HG02840 (cell line): ENCODE data around the gene CCM2L.

Experiments used
- ATAC-seq: cut with Tn5 transposase; IDR thresholded peaks from one replicate; pipeline ENCODE4 v1.9.1; 2021; ENCODE audit warnings: mild to moderate bottlenecking, moderate library complexity, moderate number of reproducible peaks; ENCODE audit not compliant: unreplicated experiment, low FRiP score

CCM2L gene

DNA sequence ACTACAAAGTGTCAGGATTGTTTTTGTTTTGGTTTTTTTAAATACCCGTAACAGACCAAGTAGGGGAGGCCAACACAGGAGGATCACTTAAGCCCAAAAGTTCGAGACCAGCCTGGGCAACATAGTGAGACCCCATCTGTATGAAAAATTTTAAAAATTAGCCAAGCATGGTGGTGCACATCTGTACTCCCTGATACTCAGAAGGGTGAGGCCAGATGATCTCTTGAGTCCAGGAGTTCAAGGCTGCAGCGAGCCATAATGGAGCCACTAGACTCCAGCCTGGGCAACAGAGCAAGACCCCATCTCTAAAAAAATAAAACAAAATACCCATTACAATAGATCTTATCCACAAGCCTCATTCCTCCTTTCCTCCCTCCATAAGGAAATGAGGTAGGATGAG, 70.5 kb downstream of the CCM2L start:
- ATAC-seq: no peak
